RWPE2 (cell line): Measurements from ENCODE around the gene SCN3B.

Experiments
- ATAC-seq: fragments of 200-7000 bp; cut with Tn5 transposase; 3 replicates; pipeline ENCODE4 v1.9.1; 2021; ENCODE audit warnings: low read depth
- DNase-seq: peaks from one replicate; pipeline ENCODE4 v3.0.0-alpha.2; 2020; ENCODE audit warnings: low spot score
- H3K27ac ChIP-seq: fragments of 450-650 bp; 2 replicates; pipeline ENCODE4 v1.5.1; 2017; ENCODE audit warnings: mild to moderate bottlenecking; ENCODE audit not compliant: poor library complexity, severe bottlenecking
- H3K27me3 ChIP-seq: fragments of 250-450 bp; sonication (Bioruptor Pico); 2 replicates; pipeline ENCODE4 v1.5.1; 2021; ENCODE audit warnings: mild to moderate bottlenecking, moderate library complexity; ENCODE audit not compliant: insufficient read depth, poor library complexity, severe bottlenecking
- H3K36me3 ChIP-seq: fragments of 250-450 bp; sonication (Bioruptor Pico); 2 replicates; pipeline ENCODE4 v1.5.1; 2020; ENCODE audit warnings: low read depth, mild to moderate bottlenecking, moderate library complexity
- H3K4me1 ChIP-seq: fragments of 250-450 bp; sonication (Bioruptor Pico); 2 replicates; pipeline ENCODE4 v1.5.1; 2021; ENCODE audit warnings: mild to moderate bottlenecking, moderate library complexity; ENCODE audit not compliant: insufficient read depth, poor library complexity, severe bottlenecking
- H3K4me3 ChIP-seq: fragments of 250-450 bp; sonication (Bioruptor Pico); 2 replicates; pipeline ENCODE4 v1.5.1; 2021; ENCODE audit warnings: mild to moderate bottlenecking, moderate library complexity; ENCODE audit not compliant: severe bottlenecking
- H3K9me3 ChIP-seq: fragments of 250-450 bp; sonication (Bioruptor Pico); 2 replicates; pipeline ENCODE4 v1.5.1; 2021; ENCODE audit warnings: mild to moderate bottlenecking, moderate library complexity; ENCODE audit not compliant: severe bottlenecking
- CTCF ChIP-seq: fragments of 450-650 bp; IDR thresholded peaks from one replicate; pipeline ENCODE4 v1.5.1; 2017; ENCODE audit warnings: mild to moderate bottlenecking, moderate library complexity; ENCODE audit not compliant: poor library complexity, severe bottlenecking

The SCN3B gene

GRCh38 chr11:123624974-123625373 lies 29.4 kb downstream of the SCN3B start:
- no peak overlapping the region for H3K4me3 ChIP-seq
- ATAC-seq (no peak), DNase-seq (no peak)
- no peak overlapping the region for H3K27ac ChIP-seq
- TF ChIP-seq CTCF = no peak
- H3K36me3 ChIP-seq = no peaks in the 10 kb centered on the region
- no peaks in the 10 kb centered on the region for H3K27me3 ChIP-seq
- H3K9me3 ChIP-seq = no peaks in the 10 kb centered on the region
- no peaks in the 10 kb centered on the region for H3K4me1 ChIP-seq

GRCh38 chr11:123622576-123622975 lies 31.8 kb downstream of the SCN3B start:
- ATAC-seq = no peak
- H3K27ac ChIP-seq = no peak overlapping the region
- no peaks in the 10 kb centered on the region for H3K36me3 ChIP-seq
- no peak overlapping the region for H3K4me3 ChIP-seq
- no peaks in the 10 kb centered on the region for H3K27me3 ChIP-seq
- DNase-seq = no peak
- no peak for TF ChIP-seq CTCF
- no peaks in the 10 kb centered on the region for H3K9me3 ChIP-seq
- H3K4me1 ChIP-seq = no peaks in the 10 kb centered on the region

- no peaks in the 10 kb centered on the region for H3K9me3 ChIP-seq
- H3K27ac ChIP-seq = no peak overlapping the region
- peaks cover 11% of the 10 kb centered on the region for H3K4me1 ChIP-seq
- H3K36me3 ChIP-seq = no peaks in the 10 kb centered on the region
- no peaks in the 10 kb centered on the region for H3K27me3 ChIP-seq
- H3K4me3 ChIP-seq = no peak overlapping the region
- no peak for TF ChIP-seq CTCF
- ATAC-seq (peak; percentile 100), DNase-seq (peak; percentile 77)
Observed at GRCh38 chr11:123616505-123617198, 37.8 kb downstream of the SCN3B start.

- TF ChIP-seq CTCF = no peak
- Histone ChIP-seq H3K9me3 (no peaks in the 10 kb centered on the region), H3K4me1 (peaks cover 9% of the 10 kb centered on the region), H3K27ac (no peak overlapping the region), H3K4me3 (no peak overlapping the region), H3K27me3 (no peaks in the 10 kb centered on the region), H3K36me3 (no peaks in the 10 kb centered on the region)
- ATAC-seq (no peak), DNase-seq (no peak)
Observed at GRCh38 chr11:123611698-123612097, 42.7 kb downstream of the SCN3B start.

GRCh38 chr11:123608945-123609344 lies 45.5 kb downstream of the SCN3B start:
- no peak for TF ChIP-seq CTCF
- H3K36me3 ChIP-seq = no peaks in the 10 kb centered on the region
- DNase-seq = no peak
- H3K27ac ChIP-seq = no peak overlapping the region
- no peaks in the 10 kb centered on the region for H3K9me3 ChIP-seq
- no peak overlapping the region for H3K4me3 ChIP-seq
- no peak for ATAC-seq
- no peaks in the 10 kb centered on the region for H3K4me1 ChIP-seq
- no peaks in the 10 kb centered on the region for H3K27me3 ChIP-seq
